Neural cell (in vitro differentiated cells): ENCODE measurements around the gene ARHGAP10.

Source experiments
- CTCF ChIP-seq: fragments of 450-650 bp; IDR thresholded peaks from 2 replicates; pipeline ENCODE4 v1.5.1; 2014; ENCODE audit warnings: antibody characterized with exemption, mild to moderate bottlenecking, moderate library complexity; ENCODE audit not compliant: poor library complexity, severe bottlenecking
- EP300 ChIP-seq: fragments of 450-650 bp; conservative IDR thresholded peaks from 2 replicates; pipeline ENCODE4 v1.6.1; 2014; ENCODE audit warnings: antibody characterized with exemption, mild to moderate bottlenecking, moderate library complexity; ENCODE audit not compliant: poor library complexity, severe bottlenecking
- EZH2 ChIP-seq: fragments of 200-600, 300-800 bp; shearing (Covaris generic), sonication (generic); IDR thresholded peaks from 2 replicates; pipeline ENCODE4 v1.6.1; 2014; ENCODE audit warnings: antibody characterized with exemption, low read length, borderline replicate concordance, mild to moderate bottlenecking; ENCODE audit not compliant: insufficient read depth, poor library complexity, severe bottlenecking
- POLR2AphosphoS5 ChIP-seq: IDR thresholded peaks from 2 replicates; pipeline ENCODE4 v1.6.1; 2012
- RAD21 ChIP-seq: fragments of 450-650 bp; conservative IDR thresholded peaks from 2 replicates; pipeline ENCODE4 v1.6.1; 2014; ENCODE audit warnings: antibody characterized with exemption, mild to moderate bottlenecking, moderate library complexity
- REST ChIP-seq: IDR thresholded peaks from 2 replicates; pipeline ENCODE4 v1.6.1; 2012; ENCODE audit warnings: borderline replicate concordance
- SMC3 ChIP-seq: fragments of 450-650 bp; conservative IDR thresholded peaks from 2 replicates; pipeline ENCODE4 v1.6.1; 2014; ENCODE audit warnings: antibody characterized with exemption, mild to moderate bottlenecking, moderate library complexity; ENCODE audit not compliant: poor library complexity

GRCh38 chr4:147793569-147794313 is 61.9 kb downstream of the ARHGAP10 start:
- no peak for TF ChIP-seq CTCF
- no peak for TF ChIP-seq EZH2
- no peak for TF ChIP-seq REST
- no peak for TF ChIP-seq SMC3
- no peak for TF ChIP-seq RAD21
- TF ChIP-seq EP300: no peak
- TF ChIP-seq POLR2AphosphoS5: no peak
